Smooth muscle cell (in vitro differentiated cells): Measurements from ENCODE around the gene CBL. TPM values are rescaled to one million over a fixed set of nuclear protein-coding genes. Genes with fewer than 3 reads are reported as not detected.

ENCODE experiments used
- DNase-seq: peaks from one replicate; lab custom pipeline; 2025; ENCODE audit not compliant: unreplicated experiment; lab: John Stamatoyannopoulos, UW
- H2AFZ ChIP-seq: fragments of 200-600 bp; sonication (generic); 2 replicates; pipeline ENCODE4 v1.6.0; 2016; ENCODE audit warnings: antibody characterized with exemption, low read depth, mild to moderate bottlenecking
- H3F3A ChIP-seq: fragments of 200-600 bp; sonication (generic); 2 replicates; pipeline ENCODE4 v1.6.0; 2017; ENCODE audit warnings: antibody characterized with exemption, low read depth
- H3K27ac ChIP-seq: fragments of 200-600 bp; sonication (generic); 2 replicates; pipeline ENCODE4 v1.5.1; 2016; ENCODE audit warnings: low read depth, mild to moderate bottlenecking
- H3K27me3 ChIP-seq: fragments of 200-600 bp; sonication (generic); 2 replicates; pipeline ENCODE4 v1.6.1; 2016; ENCODE audit warnings: low read depth, mild to moderate bottlenecking
- H3K36me3 ChIP-seq: fragments of 200-600 bp; sonication (generic); 2 replicates; pipeline ENCODE4 v1.5.1; 2016; ENCODE audit warnings: low read depth
- H3K4me1 ChIP-seq: fragments of 200-600 bp; sonication (generic); 2 replicates; pipeline ENCODE4 v1.5.1; 2016; ENCODE audit warnings: low read depth
- H3K4me2 ChIP-seq: fragments of 200-600 bp; sonication (generic); 2 replicates; pipeline ENCODE4 v1.6.0; 2016; ENCODE audit warnings: mild to moderate bottlenecking
- H3K4me3 ChIP-seq: fragments of 200-600 bp; sonication (generic); 2 replicates; pipeline ENCODE4 v1.5.1; 2016; ENCODE audit warnings: mild to moderate bottlenecking
- H3K79me2 ChIP-seq: fragments of 200-600 bp; sonication (generic); 2 replicates; pipeline ENCODE4 v1.6.0; 2016; ENCODE audit warnings: low read depth, mild to moderate bottlenecking
- H3K9ac ChIP-seq: fragments of 200-600 bp; sonication (generic); 2 replicates; pipeline ENCODE4 v1.6.0; 2016; ENCODE audit warnings: low read depth
- H3K9me3 ChIP-seq: fragments of 200-600 bp; sonication (generic); replicated peaks from 2 replicates; pipeline ENCODE4 v1.5.1; 2016; ENCODE audit warnings: low read depth
- H4K20me1 ChIP-seq: fragments of 200-600 bp; sonication (generic); 2 replicates; pipeline ENCODE4 v1.6.0; 2016; ENCODE audit warnings: low read depth
- CTCF ChIP-seq: fragments of 200-600 bp; sonication (generic); IDR thresholded peaks from 2 replicates; pipeline ENCODE4 v1.5.1; 2017; ENCODE audit warnings: borderline replicate concordance, mild to moderate bottlenecking, antibody characterized with exemption; ENCODE audit not compliant: insufficient read depth, poor library complexity, severe bottlenecking
- WGBS: methylation state at CpG from one replicate; pipeline ENCODE4 v1.1.7; 2016; ENCODE audit warnings: low lambda C conversion rate; 5-methylcytosine and 5-hydroxymethylcytosine counted together
- polyA plus RNA-seq: library from polyadenylated mRNA; unstranded; fragments of >200 nt; fragmentation: Nextera tagmentation; extraction: Ambion mirVana; gene quantifications from 2 replicates; pipeline ENCODE4 v1.2.1, GENCODE V29; 2016
- total RNA-seq: library from RNA; depleted of rRNA; stranded (reverse); fragments of >200 nt; gene quantifications from 2 replicates; pipeline ENCODE4 v1.2.3, GENCODE V29; 2014

Gene CBL
- total and polyA plus RNA-seq, 2 experiments from 2014 or later, result 5.0 to 18.9 TPM

GRCh38 chr11:119320240-119320775 lies 114.2 kb downstream of the CBL start:
- H3K9me3 ChIP-seq, result no peaks in the 10 kb centered on the region
- H3K79me2 ChIP-seq, result no peaks in the 10 kb centered on the region
- H3K9ac ChIP-seq, result peak overlapping the region; percentile 39
- no peaks in the 10 kb centered on the region for H3K36me3 ChIP-seq
- no peak for TF ChIP-seq CTCF
- WGBS, result 37% methylated on average over 17 of the region's 17 CpGs
- H2AFZ ChIP-seq, result peak overlapping the region; percentile 91
- H3F3A ChIP-seq, result peaks cover 43% of the 10 kb centered on the region
- H4K20me1 ChIP-seq, result no peaks in the 10 kb centered on the region
- peak overlapping the region; percentile 98 for H3K4me2 ChIP-seq
- peak overlapping the region; percentile 60 for H3K4me3 ChIP-seq
- no peaks in the 10 kb centered on the region for H3K27me3 ChIP-seq
- peaks cover 58% of the 10 kb centered on the region for H3K4me1 ChIP-seq
- DNase-seq, result no peak
- peak overlapping the region; percentile 41 for H3K27ac ChIP-seq

- peak overlapping the region; percentile 46 for H3K27ac ChIP-seq
Observed at GRCh38 chr11:119320776-119321524, 114.8 kb downstream of the CBL start.

GRCh38 chr11:119322360-119322739 lies 116.2 kb downstream of the CBL start:
- Histone ChIP-seq H3K9ac (no peak overlapping the region), H3K27me3 (no peaks in the 10 kb centered on the region)

More at GRCh38 chr11:119320776-119321524, 114.8 kb downstream of the CBL start:
- no peak for DNase-seq
- Histone ChIP-seq H2AFZ (peak overlapping the region; percentile 91), H3F3A (peaks cover 43% of the 10 kb centered on the region), H3K36me3 (no peaks in the 10 kb centered on the region), H4K20me1 (no peaks in the 10 kb centered on the region), H3K4me3 (peak overlapping the region; percentile 60), H3K9ac (peak overlapping the region; percentile 39), H3K4me1 (peaks cover 51% of the 10 kb centered on the region), H3K9me3 (no peaks in the 10 kb centered on the region), H3K79me2 (no peaks in the 10 kb centered on the region), H3K4me2 (peak overlapping the region; percentile 98), H3K27me3 (no peaks in the 10 kb centered on the region)
- under 1% methylated on average over 43 of the region's 60 CpGs for WGBS
- TF ChIP-seq CTCF, result no peak

More at GRCh38 chr11:119322360-119322739, 116.2 kb downstream of the CBL start:
- H3K4me3 ChIP-seq, result no peak overlapping the region
- TF ChIP-seq CTCF, result no peak
- 71% methylated on average over 6 of the region's 6 CpGs for WGBS
- H3K79me2 ChIP-seq, result no peaks in the 10 kb centered on the region
- H3K27ac ChIP-seq, result no peak overlapping the region
- H3K4me1 ChIP-seq, result peaks cover 41% of the 10 kb centered on the region
- no peak for DNase-seq
- H3F3A ChIP-seq, result peaks cover 41% of the 10 kb centered on the region
- H3K9me3 ChIP-seq, result no peaks in the 10 kb centered on the region
- H4K20me1 ChIP-seq, result no peaks in the 10 kb centered on the region
- no peak overlapping the region for H2AFZ ChIP-seq
- no peaks in the 10 kb centered on the region for H3K36me3 ChIP-seq
- no peak overlapping the region for H3K4me2 ChIP-seq
